Lung (tissue), 12 donors: ENCODE measurements around the gene CASKIN2. TPM values are rescaled to one million over a fixed set of nuclear protein-coding genes. Genes with fewer than 3 reads are reported as not detected.

ENCODE experiments used
- ATAC-seq: fragments of 200-7000 bp; cut with Tn5 transposase; one replicate; pipeline ENCODE4 v1.9.1; 2020; ENCODE audit warnings: moderate number of reproducible peaks; ENCODE audit not compliant: insufficient read depth, low FRiP score
- DNase-seq, 3 donors: peaks; one replicate each; pipeline ENCODE4 v3.0.0-alpha.2; 2013 to 2017
- H3K27ac ChIP-seq, 2 donors: one replicate each; pipeline ENCODE4 v1.5.1; 2013; ENCODE audit warnings: mild to moderate bottlenecking in 2 of 2, moderate library complexity in 2 of 2, control low read depth in 1 of 2, inconsistent platforms in 1 of 2, low read depth in 1 of 2, low read length in 1 of 2
- H3K27me3 ChIP-seq, 3 donors: one replicate each; pipeline ENCODE4 v1.5.1; 2013; ENCODE audit warnings: low read length in 2 of 3; ENCODE audit not compliant: control insufficient read depth in 3 of 3, insufficient read depth in 3 of 3
- H3K36me3 ChIP-seq, 4 donors: one replicate each; pipeline ENCODE4 v1.5.1; 2013; ENCODE audit warnings: low read length in 4 of 4, mild to moderate bottlenecking in 1 of 4, moderate library complexity in 1 of 4; ENCODE audit not compliant: control insufficient read depth in 4 of 4, insufficient read depth in 4 of 4
- H3K4me1 ChIP-seq, 5 donors: one replicate each; pipeline ENCODE4 v1.5.1; 2013; ENCODE audit warnings: low read length in 5 of 5, mild to moderate bottlenecking in 2 of 5, moderate library complexity in 1 of 5; ENCODE audit not compliant: control insufficient read depth in 5 of 5, insufficient read depth in 5 of 5
- H3K4me3 ChIP-seq: one replicate; pipeline ENCODE4 v1.5.1; 2013; ENCODE audit warnings: mild to moderate bottlenecking, control low read depth, moderate library complexity
- H3K9ac ChIP-seq, 2 donors: one replicate each; pipeline ENCODE4 v1.5.1; 2013; ENCODE audit warnings: low read length in 2 of 2, control low read depth in 1 of 2; ENCODE audit not compliant: insufficient read depth in 1 of 2
- H3K9me3 ChIP-seq, 4 donors: one replicate each; pipeline ENCODE4 v1.5.1; 2013; ENCODE audit warnings: low read length in 3 of 4, mild to moderate bottlenecking in 1 of 4, moderate library complexity in 1 of 4; ENCODE audit not compliant: control insufficient read depth in 4 of 4, insufficient read depth in 3 of 4
- WGBS, 2 donors: extraction: QIAGEN DNeasy Blood & Tissue Kit; methylation state at CpG; one replicate each; pipeline ENCODE4 v1.1.7; 2013; 5-methylcytosine and 5-hydroxymethylcytosine counted together
- polyA plus RNA-seq, 2 donors: library from polyadenylated mRNA; stranded (reverse); fragments of 200-250 nt; gene quantifications; one replicate each; pipeline ENCODE4 v1.2.1, GENCODE V29; 2013
- total RNA-seq, 2 donors: library from RNA; depleted of rRNA in 1 of 2; stranded (reverse); fragments of >200 nt in 1 of 2; gene quantifications; one replicate each; pipeline ENCODE4 v1.2.1, GENCODE V29; 2014 to 2021
- TF ChIP-seq, protein P1 (sequence below): IDR thresholded peaks from 2 replicates; pipeline ENCODE4 v1.5.1; 2012; ENCODE audit warnings: mild to moderate bottlenecking; ENCODE audit errors: control extremely low read depth, extremely low read depth
- donor health status: control.
- donor health status: control.
- donor health status: Bipolar disorder and iron deficiency.
- donor health status: healthy.
- donor health status: DM: yes; HTN: yes; CAD: no.

The CASKIN2 gene
- total and polyA plus RNA-seq, 4 donors, result 22.3 to 81.5 (median 35.1) TPM

DNA sequence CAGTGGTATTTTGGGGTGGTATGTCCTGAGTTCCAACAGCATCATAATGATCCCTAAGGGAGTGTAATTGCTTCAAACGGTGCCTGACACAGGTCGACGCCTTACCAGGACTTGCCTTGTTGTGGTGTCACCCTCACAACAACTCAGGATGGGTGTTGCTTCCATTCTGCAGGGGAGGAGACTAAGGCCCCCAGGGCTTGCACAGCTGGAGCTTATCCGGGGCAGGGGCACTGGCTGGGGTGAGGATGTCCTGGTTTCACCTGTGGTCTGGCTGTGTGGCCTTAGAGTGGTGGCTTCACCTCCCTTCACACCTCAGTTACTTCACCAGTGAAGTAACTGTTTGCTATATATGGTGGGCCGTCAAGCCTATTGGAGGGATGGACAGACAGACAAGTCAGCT, 33.5 kb upstream of the CASKIN2 start:
- TF ChIP-seq, protein P1, sequence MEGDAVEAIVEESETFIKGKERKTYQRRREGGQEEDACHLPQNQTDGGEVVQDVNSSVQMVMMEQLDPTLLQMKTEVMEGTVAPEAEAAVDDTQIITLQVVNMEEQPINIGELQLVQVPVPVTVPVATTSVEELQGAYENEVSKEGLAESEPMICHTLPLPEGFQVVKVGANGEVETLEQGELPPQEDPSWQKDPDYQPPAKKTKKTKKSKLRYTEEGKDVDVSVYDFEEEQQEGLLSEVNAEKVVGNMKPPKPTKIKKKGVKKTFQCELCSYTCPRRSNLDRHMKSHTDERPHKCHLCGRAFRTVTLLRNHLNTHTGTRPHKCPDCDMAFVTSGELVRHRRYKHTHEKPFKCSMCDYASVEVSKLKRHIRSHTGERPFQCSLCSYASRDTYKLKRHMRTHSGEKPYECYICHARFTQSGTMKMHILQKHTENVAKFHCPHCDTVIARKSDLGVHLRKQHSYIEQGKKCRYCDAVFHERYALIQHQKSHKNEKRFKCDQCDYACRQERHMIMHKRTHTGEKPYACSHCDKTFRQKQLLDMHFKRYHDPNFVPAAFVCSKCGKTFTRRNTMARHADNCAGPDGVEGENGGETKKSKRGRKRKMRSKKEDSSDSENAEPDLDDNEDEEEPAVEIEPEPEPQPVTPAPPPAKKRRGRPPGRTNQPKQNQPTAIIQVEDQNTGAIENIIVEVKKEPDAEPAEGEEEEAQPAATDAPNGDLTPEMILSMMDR, result no peak
- Histone ChIP-seq H3K4me1 (peaks cover 0 to 11% (median 5%) of the 10 kb centered on the region in 5 donors), H3K9ac (no peak overlapping the region), H3K9me3 (peaks cover 0 to 2% (median 0%) of the 10 kb centered on the region in 4 donors), H3K36me3 (no peaks in the 10 kb centered on the region), H3K27me3 (no peaks in the 10 kb centered on the region), H3K27ac (peak overlapping the region in 1 of 2 donors; percentile 91), H3K4me3 (no peak overlapping the region)
- no peak for DNase-seq
- ATAC-seq, result no peak
- WGBS, 2 donors, result 70 to 92% methylated on average over 5 of the region's 5 CpGs

GRCh38 chr17:75547091-75547490, 31.8 kb upstream of the CASKIN2 start:
- Histone ChIP-seq H3K9me3 (peaks cover 0 to 2% (median 0%) of the 10 kb centered on the region in 4 donors), H3K4me1 (peaks cover 0 to 5% (median 2%) of the 10 kb centered on the region in 5 donors), H3K4me3 (no peak overlapping the region), H3K27ac (no peak overlapping the region), H3K27me3 (no peaks in the 10 kb centered on the region), H3K9ac (no peak overlapping the region), H3K36me3 (no peaks in the 10 kb centered on the region)
- DNase-seq (no peak), ATAC-seq (no peak)
- WGBS, 2 donors, result 90 to 94% methylated on average over 9 of the region's 9 CpGs
- TF ChIP-seq, protein P1, result no peak

DNA sequence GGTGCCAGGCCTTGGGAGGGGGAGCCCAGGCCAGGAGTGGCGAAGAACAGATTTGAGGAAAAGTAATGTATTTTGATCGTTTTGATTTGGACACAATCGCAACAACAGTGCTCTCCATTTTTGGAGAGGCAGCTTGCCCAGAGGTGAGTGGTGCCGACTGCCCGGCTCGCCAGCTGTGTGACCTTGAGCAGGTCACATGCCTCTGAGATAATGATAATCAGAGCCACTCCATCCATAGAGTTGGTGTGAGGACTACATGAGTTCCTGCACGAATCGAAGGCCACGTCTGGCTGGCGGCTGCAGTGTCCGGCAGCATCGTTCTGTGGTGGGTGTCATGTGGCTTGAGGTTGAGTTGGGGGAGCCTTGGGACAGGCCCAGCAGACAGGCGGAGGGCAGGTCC, 30.8 kb upstream of the CASKIN2 start:
- TF ChIP-seq, protein P1, result no peak
- WGBS, 2 donors, result 95 to 96% methylated on average over 13 of the region's 13 CpGs
- Histone ChIP-seq H3K9ac (no peak overlapping the region), H3K27me3 (no peaks in the 10 kb centered on the region), H3K36me3 (no peaks in the 10 kb centered on the region), H3K9me3 (peaks cover 0 to 2% (median 0%) of the 10 kb centered on the region in 4 donors), H3K4me3 (no peak overlapping the region), H3K27ac (no peak overlapping the region), H3K4me1 (peaks cover 0 to 5% (median 2%) of the 10 kb centered on the region in 5 donors)
- DNase-seq (no peak), ATAC-seq (no peak)

GRCh38 chr17:75544250-75544649, 28.9 kb upstream of the CASKIN2 start:
- no peak for ATAC-seq
- H3K9ac ChIP-seq, result no peak overlapping the region
- H3K36me3 ChIP-seq, result no peaks in the 10 kb centered on the region
- TF ChIP-seq, protein P1, result no peak
- no peak overlapping the region for H3K27ac ChIP-seq
- WGBS, 2 donors, result 75 to 79% methylated on average over 8 of the region's 8 CpGs
- no peak for DNase-seq
- H3K4me1 ChIP-seq, result peaks cover 0 to 5% (median 2%) of the 10 kb centered on the region in 5 donors
- no peaks in the 10 kb centered on the region for H3K27me3 ChIP-seq
- H3K9me3 ChIP-seq, result peaks cover 0 to 2% (median 0%) of the 10 kb centered on the region in 4 donors
- H3K4me3 ChIP-seq, result no peak overlapping the region
